ENCODE measurements around the gene CNTRL.

DNA sequence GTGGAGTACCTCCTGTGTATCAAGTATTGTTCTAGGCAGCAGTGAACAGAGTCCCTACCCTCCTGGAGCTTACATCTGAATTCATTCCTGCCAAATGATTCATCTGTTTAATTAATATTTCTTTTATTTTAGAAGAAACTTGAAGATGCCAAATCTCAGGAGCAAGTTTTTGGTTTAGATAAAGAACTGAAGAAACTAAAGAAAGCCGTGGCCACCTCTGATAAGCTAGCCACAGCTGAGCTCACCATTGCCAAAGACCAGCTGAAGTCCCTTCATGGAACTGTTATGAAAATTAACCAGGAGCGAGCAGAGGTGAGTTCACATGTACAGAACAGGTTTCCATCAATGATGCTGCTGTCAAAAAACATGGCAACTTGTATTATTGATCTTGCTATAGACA lies 69.0 kb downstream of the CNTRL start:
- TF ChIP-seq GATA2 (IDR thresholded peaks at IDR 0.05; ENCODE audit: low read depth, low read length): no peak
- no peak for TF ChIP-seq GATA3 (IDR thresholded peaks at IDR 0.05; ENCODE audit: low read depth, low read length)
